Measurements from ENCODE around the gene RRP1. TPM values are rescaled to one million over a fixed set of nuclear protein-coding genes. Genes with fewer than 3 reads are reported as not detected.

Gene RRP1
- total and polyA plus RNA-seq, 2 donors (not counting 1 experiment from before 2014, with no cell fraction given): 8.6 to 12.7 TPM

- Histone ChIP-seq H4K20me1 (ENCODE audit: control insufficient read depth, extremely low read depth, insufficient read depth, low read length) (no peaks in the 10 kb centered on the region), H3K4me1 (ENCODE audit: control insufficient read depth, extremely low read depth, insufficient read depth, low read length) (peaks cover 4% of the 10 kb centered on the region), H3K36me3 (ENCODE audit: control insufficient read depth, insufficient read depth, low read length) (peaks cover 3% of the 10 kb centered on the region), H3K9ac (ENCODE audit: insufficient read depth, low read length) (no peak overlapping the region), H3K4me2 (ENCODE audit: extremely low read depth, insufficient read depth, low read length) (no peak overlapping the region), H3K9me3 (ENCODE audit: control insufficient read depth, insufficient read depth, low read depth, low read length) (no peaks in the 10 kb centered on the region), H3K27ac (ENCODE audit: insufficient read depth, low read length) (no peak overlapping the region), H3K4me3 (replicated peaks in 1 of 4; ENCODE audit: control extremely low read depth in 1 of 4, insufficient read depth in 1 of 4, low read depth in 3 of 4, low read length in 4 of 4) (no peak overlapping the region), H2AFZ (ENCODE audit: low read length) (no peak overlapping the region), H3K79me2 (ENCODE audit: control insufficient read depth, insufficient read depth, low read length) (no peaks in the 10 kb centered on the region), H3K27me3 (ENCODE audit: control insufficient read depth, insufficient read depth, low read length) (no peaks in the 10 kb centered on the region)
- no peak for DNase-seq (ENCODE audit: low read depth in 2 of 2)
- TF ChIP-seq EZH2 (IDR thresholded peaks at IDR 0.05; ENCODE audit: low read length, missing control alignments) (no peak), CTCF (conservative IDR thresholded peaks at IDR 0.05 in 1 of 2, IDR thresholded peaks at IDR 0.05 in 1 of 2; ENCODE audit: low read depth in 1 of 2, low read length in 2 of 2) (no peak)
These were observed 20.0 kb downstream of the RRP1 start for GRCh38 chr21:43809346-43809799.

DNA sequence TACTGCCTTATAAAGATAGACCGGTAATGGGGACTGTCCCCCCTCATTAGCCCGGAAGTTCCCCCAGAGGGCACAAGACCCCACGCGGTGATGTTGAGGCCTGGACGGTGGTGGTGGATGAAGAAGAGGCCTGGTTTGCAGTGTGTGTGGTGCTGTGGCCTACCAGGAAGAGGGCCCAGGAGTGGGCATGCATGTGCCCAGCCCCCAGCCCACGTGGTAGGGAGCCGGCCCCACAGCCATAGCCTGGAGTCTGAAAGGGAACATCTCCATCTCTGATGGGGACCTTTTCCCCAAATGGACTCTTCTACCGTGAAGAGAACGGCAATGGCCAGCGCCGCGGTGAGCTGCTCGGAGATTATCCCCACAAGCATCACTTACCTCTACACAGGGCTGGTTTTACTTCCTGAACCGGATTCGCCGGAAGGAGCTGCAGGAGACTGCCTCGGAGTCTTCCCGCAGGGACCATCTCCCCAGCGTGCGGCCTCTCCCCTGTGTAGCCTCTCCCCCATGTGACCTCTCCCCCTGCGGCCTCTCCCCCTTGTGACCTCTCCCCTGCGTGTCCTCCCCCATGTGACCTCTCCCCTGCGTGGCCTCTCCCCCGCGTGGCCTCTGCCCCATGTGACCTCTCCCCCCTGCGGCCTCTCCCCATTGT, 20.6 kb downstream of the RRP1 start:
- H3K27ac ChIP-seq (ENCODE audit: insufficient read depth, low read length): no peak overlapping the region
- H3K9me3 ChIP-seq (ENCODE audit: control insufficient read depth, insufficient read depth, low read depth, low read length): no peaks in the 10 kb centered on the region
- no peaks in the 10 kb centered on the region for H3K79me2 ChIP-seq (ENCODE audit: control insufficient read depth, insufficient read depth, low read length)
- no peak overlapping the region for H2AFZ ChIP-seq (ENCODE audit: low read length)
- peaks cover 1% of the 10 kb centered on the region for H3K36me3 ChIP-seq (ENCODE audit: control insufficient read depth, insufficient read depth, low read length)
- H4K20me1 ChIP-seq (ENCODE audit: control insufficient read depth, extremely low read depth, insufficient read depth, low read length): no peaks in the 10 kb centered on the region
- no peak for TF ChIP-seq CTCF (conservative IDR thresholded peaks at IDR 0.05 in 1 of 2, IDR thresholded peaks at IDR 0.05 in 1 of 2; ENCODE audit: low read depth in 1 of 2, low read length in 2 of 2)
- TF ChIP-seq EZH2 (IDR thresholded peaks at IDR 0.05; ENCODE audit: low read length, missing control alignments): no peak
- H3K4me1 ChIP-seq (ENCODE audit: control insufficient read depth, extremely low read depth, insufficient read depth, low read length): peaks cover 4% of the 10 kb centered on the region
- no peaks in the 10 kb centered on the region for H3K27me3 ChIP-seq (ENCODE audit: control insufficient read depth, insufficient read depth, low read length)
- no peak for DNase-seq (ENCODE audit: low read depth in 2 of 2)
- H3K4me3 ChIP-seq (replicated peaks in 1 of 4; ENCODE audit: control extremely low read depth in 1 of 4, insufficient read depth in 1 of 4, low read depth in 3 of 4, low read length in 4 of 4): no peak overlapping the region
- no peak overlapping the region for H3K9ac ChIP-seq (ENCODE audit: insufficient read depth, low read length)
- no peak overlapping the region for H3K4me2 ChIP-seq (ENCODE audit: extremely low read depth, insufficient read depth, low read length)

- Histone ChIP-seq H3K4me1 (ENCODE audit: control insufficient read depth, extremely low read depth, insufficient read depth, low read length) (peaks cover 4% of the 10 kb centered on the region), H3K4me3 (replicated peaks in 1 of 4; ENCODE audit: control extremely low read depth in 1 of 4, insufficient read depth in 1 of 4, low read depth in 3 of 4, low read length in 4 of 4) (no peak overlapping the region), H4K20me1 (ENCODE audit: control insufficient read depth, extremely low read depth, insufficient read depth, low read length) (no peaks in the 10 kb centered on the region), H3K27me3 (ENCODE audit: control insufficient read depth, insufficient read depth, low read length) (no peaks in the 10 kb centered on the region), H3K36me3 (ENCODE audit: control insufficient read depth, insufficient read depth, low read length) (peaks cover 1% of the 10 kb centered on the region), H3K9ac (ENCODE audit: insufficient read depth, low read length) (no peak overlapping the region), H3K79me2 (ENCODE audit: control insufficient read depth, insufficient read depth, low read length) (no peaks in the 10 kb centered on the region), H3K9me3 (ENCODE audit: control insufficient read depth, insufficient read depth, low read depth, low read length) (no peaks in the 10 kb centered on the region), H3K27ac (ENCODE audit: insufficient read depth, low read length) (no peak overlapping the region), H3K4me2 (ENCODE audit: extremely low read depth, insufficient read depth, low read length) (peak overlapping the region; percentile 64), H2AFZ (ENCODE audit: low read length) (no peak overlapping the region)
- no peak for TF ChIP-seq EZH2 (IDR thresholded peaks at IDR 0.05; ENCODE audit: low read length, missing control alignments)
- peak; percentile 93 to 95 for TF ChIP-seq CTCF (conservative IDR thresholded peaks at IDR 0.05 in 1 of 2, IDR thresholded peaks at IDR 0.05 in 1 of 2; ENCODE audit: low read depth in 1 of 2, low read length in 2 of 2)
- peak; percentile 34 to 55 for DNase-seq (ENCODE audit: low read depth in 2 of 2)
These were observed 21.3 kb downstream of the RRP1 start for GRCh38 chr21:43810505-43811261.

Measured in fibroblast of lung (primary cell).